Stimulated activated CD4-positive, alpha-beta T cell treated with anti-CD3 and anti-CD28 coated beads, Interleukin-2, amount 100 ng/mL, for 4 hours (primary cell): Measurements from ENCODE around the gene KLK8.
"Not testable (repeated sequence)": the region's sequence is repeated elsewhere in the genome, so short reads cannot be mapped to it uniquely, and the experiment has no call there.

Experiments used
- DNase-seq: peaks from one replicate; pipeline ENCODE4 v3.0.0-alpha.2; 2020; ENCODE audit warnings: low read depth

The KLK8 gene

GRCh38 chr19:50981587-50982146, 19.7 kb downstream of the KLK8 start:
- no peak for DNase-seq

GRCh38 chr19:50980208-50980607, 21.2 kb downstream of the KLK8 start:
- DNase-seq, result no peak

GRCh38 chr19:50979758-50980157, 21.6 kb downstream of the KLK8 start:
- DNase-seq, result no peak

- DNase-seq, result no peak
Observed at GRCh38 chr19:50978772-50979390, 22.5 kb downstream of the KLK8 start.

- DNase-seq, result no peak
Observed at GRCh38 chr19:50977626-50978025, 23.8 kb downstream of the KLK8 start.

- DNase-seq, result no peak
Observed at GRCh38 chr19:50975766-50976165, 25.6 kb downstream of the KLK8 start.

GRCh38 chr19:50974702-50975556, 26.5 kb downstream of the KLK8 start:
- no peak for DNase-seq

- DNase-seq, result no peak
Observed at GRCh38 chr19:50972795-50973376, 28.5 kb downstream of the KLK8 start.

- not testable (repeated sequence) for DNase-seq
Observed at GRCh38 chr19:50969810-50970209, 31.6 kb downstream of the KLK8 start.

GRCh38 chr19:50969413-50969760, 32.0 kb downstream of the KLK8 start, which contains the start of gene KLK6:
TSS of gene KLK6 (minus strand) at chr19:50969591. CDS start at chr19:50968104, 1,487 bp downstream.
- DNase-seq, result no peak

- DNase-seq, result no peak
Observed at GRCh38 chr19:50968716-50969412, 32.5 kb downstream of the KLK8 start.

GRCh38 chr19:50967929-50968715, 33.3 kb downstream of the KLK8 start:
- no peak for DNase-seq

- no peak for DNase-seq
Observed at GRCh38 chr19:50964266-50964665, 37.1 kb downstream of the KLK8 start.

GRCh38 chr19:50963381-50963780, 38.0 kb downstream of the KLK8 start:
- DNase-seq, result no peak

- DNase-seq, result no peak
Observed at GRCh38 chr19:50962245-50962644, 39.2 kb downstream of the KLK8 start.

GRCh38 chr19:50959731-50960500, 41.5 kb downstream of the KLK8 start:
- DNase-seq, result no peak

GRCh38 chr19:50957587-50957986, 43.8 kb downstream of the KLK8 start:
- no peak for DNase-seq

GRCh38 chr19:50952910-50953309, 48.5 kb downstream of the KLK8 start, which contains the start of gene KLK5:
TSS of gene KLK5 (minus strand) at chr19:50953038. CDS start at chr19:50952657, 381 bp downstream.
- DNase-seq, result no peak

- DNase-seq, result no peak
Observed at GRCh38 chr19:50949861-50950260, 51.5 kb downstream of the KLK8 start.

- no peak for DNase-seq
Observed at GRCh38 chr19:50947123-50947522, 54.3 kb downstream of the KLK8 start.
